GM13976 (cell line): ENCODE measurements around the gene ANK2.

Source experiments
- DNase-seq: peaks from one replicate; pipeline ENCODE4 v3.0.0; 2012; ENCODE audit warnings: low spot score
- in situ Hi-C: fragments of 300-500 bp; cut with MboI; formaldehyde crosslinking; loops from one replicate; pipeline ENCODE4 v1.12.0; 2022; ENCODE audit warnings: low sequenced_read_pairs, mixed read lengths, inconsistent platforms; ENCODE audit not compliant: unreplicated experiment
- TF ChIP-seq, protein P1 (sequence below): IDR thresholded peaks from 2 replicates; pipeline ENCODE4 v1.5.1; 2012; ENCODE audit warnings: borderline replicate concordance, mild to moderate bottlenecking; ENCODE audit not compliant: insufficient read depth; ENCODE audit errors: extremely low read depth, missing control alignments, control extremely low read depth

ANK2 gene

GRCh38 chr4:113398441-113399143 lies 349.1 kb downstream of the ANK2 start:
- TF ChIP-seq, protein P1, sequence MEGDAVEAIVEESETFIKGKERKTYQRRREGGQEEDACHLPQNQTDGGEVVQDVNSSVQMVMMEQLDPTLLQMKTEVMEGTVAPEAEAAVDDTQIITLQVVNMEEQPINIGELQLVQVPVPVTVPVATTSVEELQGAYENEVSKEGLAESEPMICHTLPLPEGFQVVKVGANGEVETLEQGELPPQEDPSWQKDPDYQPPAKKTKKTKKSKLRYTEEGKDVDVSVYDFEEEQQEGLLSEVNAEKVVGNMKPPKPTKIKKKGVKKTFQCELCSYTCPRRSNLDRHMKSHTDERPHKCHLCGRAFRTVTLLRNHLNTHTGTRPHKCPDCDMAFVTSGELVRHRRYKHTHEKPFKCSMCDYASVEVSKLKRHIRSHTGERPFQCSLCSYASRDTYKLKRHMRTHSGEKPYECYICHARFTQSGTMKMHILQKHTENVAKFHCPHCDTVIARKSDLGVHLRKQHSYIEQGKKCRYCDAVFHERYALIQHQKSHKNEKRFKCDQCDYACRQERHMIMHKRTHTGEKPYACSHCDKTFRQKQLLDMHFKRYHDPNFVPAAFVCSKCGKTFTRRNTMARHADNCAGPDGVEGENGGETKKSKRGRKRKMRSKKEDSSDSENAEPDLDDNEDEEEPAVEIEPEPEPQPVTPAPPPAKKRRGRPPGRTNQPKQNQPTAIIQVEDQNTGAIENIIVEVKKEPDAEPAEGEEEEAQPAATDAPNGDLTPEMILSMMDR = no peak
- in situ Hi-C loops = loop anchor here (25.0 kb wide), 5 partner anchors 364 to 1289 kb away; partner anchors contain the start of gene CAMK2D

GRCh38 chr4:113404167-113404571 lies 354.7 kb downstream of the ANK2 start:
- DNase-seq = no peak
- TF ChIP-seq, protein P1 = no peak
- in situ Hi-C loops = no loop called here

More at GRCh38 chr4:113398441-113399143, 349.1 kb downstream of the ANK2 start:
- no peak for DNase-seq

DNA sequence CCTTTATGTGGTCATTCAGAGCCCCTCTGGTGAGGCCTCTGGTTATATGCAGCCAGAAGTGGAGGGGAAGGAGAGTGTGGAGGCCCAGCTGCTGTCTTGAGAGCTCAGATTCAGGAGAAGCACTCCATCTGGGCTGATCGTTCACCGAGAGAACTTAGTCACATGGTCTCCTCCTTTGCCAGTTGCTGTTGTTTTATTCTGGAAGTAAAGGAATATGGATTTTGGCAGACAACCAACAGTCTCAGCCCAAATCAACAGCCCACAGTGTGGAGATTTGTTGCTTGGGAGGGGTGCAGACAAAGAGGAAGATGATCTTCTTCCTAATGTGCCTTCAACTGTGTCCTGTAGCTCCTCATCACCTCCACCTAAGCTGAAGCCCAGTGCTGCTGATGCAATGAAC lies 355.4 kb downstream of the ANK2 start:
- TF ChIP-seq, protein P1 = no peak
- in situ Hi-C loops = no loop called here

DNA sequence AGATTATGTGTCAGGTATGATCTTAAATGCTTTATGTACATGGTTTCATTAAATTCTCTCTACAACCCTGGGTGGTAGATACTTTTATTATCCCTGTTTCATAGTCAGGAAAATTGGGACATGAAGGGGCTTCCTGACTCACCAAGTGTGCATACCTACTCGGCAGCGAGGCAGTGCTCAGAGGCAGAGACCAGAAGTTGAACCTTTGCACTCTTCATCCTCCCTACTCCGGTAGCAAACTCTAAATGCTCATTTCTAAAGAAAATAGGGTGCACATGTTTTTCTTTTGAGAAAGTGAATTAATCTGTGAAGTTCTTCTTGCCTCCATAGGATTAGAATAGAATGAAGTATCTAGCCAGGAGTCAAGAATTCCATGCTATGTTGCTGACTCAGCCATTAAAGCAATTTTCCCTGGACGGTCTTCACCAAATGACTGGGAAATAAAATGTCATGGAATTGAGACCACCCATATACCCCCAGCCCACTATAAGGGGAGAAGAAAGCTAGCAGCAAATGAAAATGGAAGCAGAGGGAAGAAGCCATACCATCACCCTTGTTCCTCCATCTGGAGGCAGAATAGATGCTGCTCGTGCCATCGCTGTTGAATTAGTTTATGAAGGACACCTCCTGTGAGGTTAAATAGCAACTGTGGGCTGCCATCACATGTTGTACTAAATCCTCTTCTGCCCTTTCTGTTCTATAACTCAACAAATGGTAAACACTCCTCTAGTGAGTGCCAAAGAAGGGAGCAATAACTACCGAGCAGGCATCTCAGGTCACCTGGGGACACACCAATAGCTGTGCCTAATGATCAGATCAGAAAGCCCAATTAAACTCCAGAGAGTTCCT lies 356.6 kb downstream of the ANK2 start:
- TF ChIP-seq, protein P1 = no peak
- in situ Hi-C loops = no loop called here
- DNase-seq = no peak

More for the DNA sequence above, 355.4 kb downstream of the ANK2 start:
- no peak for DNase-seq

DNA sequence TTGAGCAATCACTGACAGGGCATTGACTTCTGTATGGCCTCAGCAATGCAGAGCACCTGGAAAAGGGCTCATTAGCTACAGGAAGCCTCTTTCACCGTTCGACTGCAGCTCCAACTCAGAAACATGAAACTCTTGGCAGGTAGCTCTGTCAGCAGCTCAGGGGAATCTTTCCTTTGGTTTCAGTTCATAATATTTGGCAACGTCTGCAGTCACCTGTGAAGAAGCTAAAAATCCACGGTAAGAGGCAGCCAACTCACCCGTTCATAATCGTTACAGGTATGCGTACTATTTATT lies 357.2 kb downstream of the ANK2 start:
- in situ Hi-C loops = no loop called here
- TF ChIP-seq, protein P1 = no peak
- no peak for DNase-seq

DNA sequence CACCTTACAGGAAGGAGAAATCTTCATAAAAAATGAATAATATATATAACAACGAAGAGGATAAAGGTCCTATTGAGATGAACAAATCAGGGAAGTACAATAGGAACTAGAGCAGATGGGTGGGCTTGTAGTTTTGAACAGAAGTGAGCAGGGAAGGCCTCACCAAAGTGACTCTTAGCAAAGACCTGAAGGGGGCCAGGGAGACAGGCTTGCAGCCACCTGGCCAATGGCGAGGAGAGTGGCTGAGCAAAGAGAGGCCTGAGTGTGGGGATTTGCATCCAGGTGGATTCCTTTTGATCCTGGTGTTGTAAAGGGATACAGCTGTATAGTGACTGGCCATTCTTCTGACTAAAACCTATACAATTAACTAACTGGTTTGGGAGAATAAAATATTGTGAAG lies 358.0 kb downstream of the ANK2 start:
- TF ChIP-seq, protein P1 = no peak
- DNase-seq = no peak
- in situ Hi-C loops = no loop called here
